ENCODE results near the gene ANTXR2.

ANTXR2 gene

GRCh38 chr4:80027611-80028010, 45.4 kb downstream of the ANTXR2 start:
- ChIA-PET POLR2A (no interaction called here), CTCF (no interaction called here)
- TF ChIP-seq CTCF (IDR thresholded peaks at IDR 0.05; ENCODE audit: control extremely low read depth, extremely low read depth, low read depth, missing control alignments) = no peak
- no peak for DNase-seq (ENCODE audit: extremely low spot score)

GRCh38 chr4:80026100-80026499, 46.9 kb downstream of the ANTXR2 start:
- DNase-seq (ENCODE audit: extremely low spot score) = no peak
- POLR2A ChIA-PET = no interaction called here
- TF ChIP-seq CTCF (IDR thresholded peaks at IDR 0.05; ENCODE audit: control extremely low read depth, extremely low read depth, low read depth, missing control alignments) = no peak
- CTCF ChIA-PET = interaction anchor here (2.1 kb wide), 1 partner anchor 9 kb away, joined by 5 read pairs; no protein-coding TSS in a partner anchor

GRCh38 chr4:80024335-80024734, 48.7 kb downstream of the ANTXR2 start:
- no peak for TF ChIP-seq CTCF (IDR thresholded peaks at IDR 0.05; ENCODE audit: control extremely low read depth, extremely low read depth, low read depth, missing control alignments)
- ChIA-PET CTCF (no interaction called here), POLR2A (no interaction called here)
- no peak for DNase-seq (ENCODE audit: extremely low spot score)

GRCh38 chr4:80022282-80022681, 50.7 kb downstream of the ANTXR2 start:
- no peak for TF ChIP-seq CTCF (IDR thresholded peaks at IDR 0.05; ENCODE audit: control extremely low read depth, extremely low read depth, low read depth, missing control alignments)
- CTCF ChIA-PET = interaction anchor here (1.1 to 1.8 kb wide), 3 partner anchors 13 to 18 kb away, joined by 3 to 7 read pairs (median 5); no protein-coding TSS in a partner anchor
- POLR2A ChIA-PET = no interaction called here
- DNase-seq (ENCODE audit: extremely low spot score) = no peak

GRCh38 chr4:80017125-80017854, 55.7 kb downstream of the ANTXR2 start:
- POLR2A ChIA-PET = no interaction called here
- DNase-seq (ENCODE audit: extremely low spot score) = no peak
- no peak for TF ChIP-seq CTCF (IDR thresholded peaks at IDR 0.05; ENCODE audit: control extremely low read depth, extremely low read depth, low read depth, missing control alignments)
- CTCF ChIA-PET = interaction anchor here (0.8 to 1.7 kb wide), 2 partner anchors 9 to 13 kb away, joined by 3 to 5 read pairs; no protein-coding TSS in a partner anchor

- DNase-seq (ENCODE audit: extremely low spot score) = no peak
- POLR2A ChIA-PET = no interaction called here
- no peak for TF ChIP-seq CTCF (IDR thresholded peaks at IDR 0.05; ENCODE audit: control extremely low read depth, extremely low read depth, low read depth, missing control alignments)
- CTCF ChIA-PET = interaction anchor here (0.8 to 1.7 kb wide), 2 partner anchors 10 to 12 kb away, joined by 3 to 5 read pairs; no protein-coding TSS in a partner anchor
Measured at GRCh38 chr4:80016506-80016905, 56.5 kb downstream of the ANTXR2 start.
